ENCODE data around the gene IGFLR1. TPM values are rescaled to one million over a fixed set of nuclear protein-coding genes. Genes with fewer than 3 reads are reported as not detected.

Gene IGFLR1
- total and polyA plus RNA-seq, 4 experiments from 2014 or later: 93.9 to 124 (median 109) TPM

DNA sequence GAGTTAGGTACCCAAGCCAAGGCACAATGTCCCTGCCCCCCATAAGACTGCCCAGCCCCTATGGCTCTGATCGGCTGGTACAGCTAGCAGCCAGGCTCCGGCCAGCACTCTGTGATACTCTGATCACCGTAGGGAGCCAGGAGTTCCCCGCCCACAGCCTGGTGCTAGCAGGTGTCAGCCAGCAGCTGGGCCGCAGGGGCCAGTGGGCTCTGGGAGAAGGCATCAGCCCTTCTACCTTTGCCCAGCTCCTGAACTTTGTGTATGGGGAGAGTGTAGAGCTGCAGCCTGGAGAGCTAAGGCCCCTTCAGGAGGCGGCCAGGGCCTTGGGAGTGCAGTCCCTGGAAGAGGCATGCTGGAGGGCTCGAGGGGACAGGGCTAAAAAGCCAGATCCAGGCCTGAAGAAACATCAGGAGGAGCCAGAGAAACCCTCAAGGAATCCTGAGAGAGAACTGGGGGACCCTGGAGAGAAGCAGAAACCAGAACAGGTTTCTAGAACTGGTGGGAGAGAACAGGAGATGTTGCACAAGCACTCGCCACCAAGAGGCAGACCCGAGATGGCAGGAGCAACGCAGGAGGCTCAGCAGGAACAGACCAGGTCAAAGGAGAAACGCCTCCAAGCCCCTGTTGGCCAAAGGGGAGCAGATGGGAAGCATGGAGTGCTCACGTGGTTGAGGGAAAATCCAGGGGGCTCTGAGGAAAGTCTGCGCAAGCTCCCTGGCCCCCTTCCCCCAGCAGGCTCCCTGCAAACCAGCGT is 27.5 kb downstream of the IGFLR1 start:
- peaks cover 0 to 5% of the 10 kb centered on the region in 2 donors for H3K36me3 Mint-ChIP-seq
- peaks cover 49 to 82% (median 65%) of the 10 kb centered on the region in 4 donors for H3K4me1 Mint-ChIP-seq
- H3K4me3 Mint-ChIP-seq: peak overlapping the region; percentile 48 to 82 (median 66)
- CTCF ChIA-PET (ENCODE audit: partially characterized antibody): interaction anchor here (0.6 to 6.0 kb wide), 6 partner anchors 11 to 55 kb away, joined by 3 to 54 read pairs (median 4); partner anchors contain the start of gene LIN37
- peak overlapping the region; percentile 63 for H3K27ac ChIP-seq (ENCODE audit: low read depth, low read length)
- DNase-seq: no peak
- H3K27me3 Mint-ChIP-seq: no peaks in the 10 kb centered on the region
- H3K4me1 ChIP-seq (ENCODE audit: insufficient read depth, low read length): peaks cover 78% of the 10 kb centered on the region
- H3K4me3 ChIP-seq (ENCODE audit: low read length in 2 of 2): no peak overlapping the region
- POLR2A ChIA-PET (ENCODE audit: partially characterized antibody): interaction anchor here (1.2 to 6.3 kb wide), 4 partner anchors 12 to 30 kb away, joined by 3 to 61 read pairs (median 8); partner anchors contain the start of genes PSENEN, U2AF1L4 and ZBTB32
- H3K9me3 ChIP-seq (ENCODE audit: control insufficient read depth in 1 of 2, low read length in 2 of 2): no peaks in the 10 kb centered on the region
- peaks cover 0 to 1% (median 0%) of the 10 kb centered on the region in 8 donors for H3K9me3 Mint-ChIP-seq
- H3K27ac Mint-ChIP-seq: peak overlapping the region; percentile 38 to 98 (median 91)
- intact Hi-C loops (cut with micrococcal nuclease): no loop called here
- no peaks in the 10 kb centered on the region for H3K27me3 ChIP-seq (ENCODE audit: insufficient read depth, low read length)
- no peaks in the 10 kb centered on the region for H3K36me3 ChIP-seq (ENCODE audit: insufficient read depth, low read length)

- ChIA-PET CTCF (ENCODE audit: partially characterized antibody) (interaction anchor here (1.0 to 6.0 kb wide), 4 partner anchors 12 to 20 kb away, joined by 3 to 54 read pairs (median 12); no protein-coding TSS in a partner anchor), POLR2A (ENCODE audit: partially characterized antibody) (interaction anchor here (0.7 to 6.3 kb wide), 3 partner anchors 11 to 220 kb away, joined by 3 to 61 read pairs (median 8); partner anchors contain the start of genes PSENEN, U2AF1L4 and ZBTB32)
- H3K4me3 ChIP-seq (ENCODE audit: low read length in 2 of 2): no peak overlapping the region
- H3K36me3 Mint-ChIP-seq: peaks cover 0 to 5% of the 10 kb centered on the region in 2 donors
- peaks cover 45 to 75% (median 59%) of the 10 kb centered on the region in 4 donors for H3K4me1 Mint-ChIP-seq
- H3K27ac ChIP-seq (ENCODE audit: low read depth, low read length): peak overlapping the region; percentile 63
- peaks cover 0 to 1% (median 0%) of the 10 kb centered on the region in 8 donors for H3K9me3 Mint-ChIP-seq
- no peaks in the 10 kb centered on the region for H3K9me3 ChIP-seq (ENCODE audit: control insufficient read depth in 1 of 2, low read length in 2 of 2)
- H3K4me1 ChIP-seq (ENCODE audit: insufficient read depth, low read length): peaks cover 70% of the 10 kb centered on the region
- peak overlapping the region in 6 of 8 donors; percentile 25 to 83 (median 52) for H3K4me3 Mint-ChIP-seq
- intact Hi-C loops (cut with micrococcal nuclease): no loop called here
- H3K27ac Mint-ChIP-seq: peak overlapping the region; percentile 64 to 98 (median 92)
- no peak for DNase-seq
- no peaks in the 10 kb centered on the region for H3K36me3 ChIP-seq (ENCODE audit: insufficient read depth, low read length)
- no peaks in the 10 kb centered on the region for H3K27me3 ChIP-seq (ENCODE audit: insufficient read depth, low read length)
- H3K27me3 Mint-ChIP-seq: no peaks in the 10 kb centered on the region
These were observed 28.3 kb downstream of the IGFLR1 start for GRCh38 chr19:35713904-35714495.

DNA sequence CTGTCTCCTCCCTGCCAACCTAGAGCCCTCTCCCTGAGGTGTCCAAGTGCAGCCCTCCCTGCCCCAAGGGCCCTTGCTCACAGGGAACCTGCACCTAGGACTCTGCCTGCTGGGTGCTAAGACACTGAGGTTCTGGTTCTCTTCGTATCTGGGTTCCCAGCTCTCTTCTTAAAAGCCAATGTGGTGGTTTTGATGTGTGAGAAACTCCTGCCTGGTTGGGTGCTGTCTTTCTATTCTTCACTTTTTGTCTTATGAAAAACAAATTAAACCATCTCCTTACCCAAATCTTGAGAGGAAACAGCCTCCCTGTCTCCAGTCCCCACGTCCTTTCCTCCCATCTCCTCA is 28.8 kb downstream of the IGFLR1 start:
- Histone ChIP-seq H3K9me3 (ENCODE audit: control insufficient read depth in 1 of 2, low read length in 2 of 2) (no peaks in the 10 kb centered on the region), H3K36me3 (ENCODE audit: insufficient read depth, low read length) (no peaks in the 10 kb centered on the region), H3K4me3 (ENCODE audit: low read length in 2 of 2) (no peak overlapping the region), H3K27me3 (ENCODE audit: insufficient read depth, low read length) (no peaks in the 10 kb centered on the region), H3K4me1 (ENCODE audit: insufficient read depth, low read length) (peaks cover 66% of the 10 kb centered on the region), H3K27ac (ENCODE audit: low read depth, low read length) (peak overlapping the region; percentile 63)
- peak overlapping the region; percentile 44 to 98 (median 92) for H3K27ac Mint-ChIP-seq
- peak in 2 of 5 donors; percentile 15 to 30 for DNase-seq
- H3K4me1 Mint-ChIP-seq: peaks cover 43 to 70% (median 54%) of the 10 kb centered on the region in 4 donors
- intact Hi-C loops (cut with micrococcal nuclease): no loop called here
- peaks cover 0 to 1% (median 0%) of the 10 kb centered on the region in 8 donors for H3K9me3 Mint-ChIP-seq
- peak overlapping the region; percentile 6 to 83 (median 60) for H3K4me3 Mint-ChIP-seq
- POLR2A ChIA-PET (ENCODE audit: partially characterized antibody): interaction anchor here (0.7 to 6.3 kb wide), 4 partner anchors 11 to 221 kb away, joined by 3 to 61 read pairs (median 6); partner anchors contain the start of genes PSENEN, U2AF1L4 and ZBTB32
- peaks cover 0 to 3% of the 10 kb centered on the region in 2 donors for H3K36me3 Mint-ChIP-seq
- H3K27me3 Mint-ChIP-seq: no peaks in the 10 kb centered on the region
- CTCF ChIA-PET (ENCODE audit: partially characterized antibody): interaction anchor here (3.1 to 6.0 kb wide), 2 partner anchors 16 to 20 kb away, joined by 10 to 54 read pairs; no protein-coding TSS in a partner anchor

- Mint-ChIP-seq H3K4me3 (peak overlapping the region; percentile 35 to 83 (median 64)), H3K9me3 (peaks cover 0 to 1% (median 0%) of the 10 kb centered on the region in 8 donors), H3K4me1 (peaks cover 42 to 68% (median 54%) of the 10 kb centered on the region in 4 donors), H3K27me3 (no peaks in the 10 kb centered on the region), H3K27ac (peak overlapping the region; percentile 88 to 98 (median 92)), H3K36me3 (peaks cover 0 to 3% of the 10 kb centered on the region in 2 donors)
- Histone ChIP-seq H3K4me1 (ENCODE audit: insufficient read depth, low read length) (peaks cover 66% of the 10 kb centered on the region), H3K9me3 (ENCODE audit: control insufficient read depth in 1 of 2, low read length in 2 of 2) (no peaks in the 10 kb centered on the region), H3K4me3 (ENCODE audit: low read length in 2 of 2) (no peak overlapping the region), H3K27ac (ENCODE audit: low read depth, low read length) (peak overlapping the region; percentile 63), H3K27me3 (ENCODE audit: insufficient read depth, low read length) (no peaks in the 10 kb centered on the region), H3K36me3 (ENCODE audit: insufficient read depth, low read length) (no peaks in the 10 kb centered on the region)
- ChIA-PET CTCF (ENCODE audit: partially characterized antibody) (interaction anchor here (3.1 to 6.0 kb wide), 2 partner anchors 16 to 19 kb away, joined by 10 to 54 read pairs; no protein-coding TSS in a partner anchor), POLR2A (ENCODE audit: partially characterized antibody) (interaction anchor here (0.7 to 6.3 kb wide), 5 partner anchors 9 to 221 kb away, joined by 3 to 61 read pairs (median 3); partner anchors contain the start of genes PSENEN, U2AF1L4 and ZBTB32)
- intact Hi-C loops (cut with micrococcal nuclease): no loop called here
- DNase-seq: peak; percentile 42 to 75 (median 52)
These were observed 29.4 kb downstream of the IGFLR1 start for GRCh38 chr19:35712567-35713505.

DNA sequence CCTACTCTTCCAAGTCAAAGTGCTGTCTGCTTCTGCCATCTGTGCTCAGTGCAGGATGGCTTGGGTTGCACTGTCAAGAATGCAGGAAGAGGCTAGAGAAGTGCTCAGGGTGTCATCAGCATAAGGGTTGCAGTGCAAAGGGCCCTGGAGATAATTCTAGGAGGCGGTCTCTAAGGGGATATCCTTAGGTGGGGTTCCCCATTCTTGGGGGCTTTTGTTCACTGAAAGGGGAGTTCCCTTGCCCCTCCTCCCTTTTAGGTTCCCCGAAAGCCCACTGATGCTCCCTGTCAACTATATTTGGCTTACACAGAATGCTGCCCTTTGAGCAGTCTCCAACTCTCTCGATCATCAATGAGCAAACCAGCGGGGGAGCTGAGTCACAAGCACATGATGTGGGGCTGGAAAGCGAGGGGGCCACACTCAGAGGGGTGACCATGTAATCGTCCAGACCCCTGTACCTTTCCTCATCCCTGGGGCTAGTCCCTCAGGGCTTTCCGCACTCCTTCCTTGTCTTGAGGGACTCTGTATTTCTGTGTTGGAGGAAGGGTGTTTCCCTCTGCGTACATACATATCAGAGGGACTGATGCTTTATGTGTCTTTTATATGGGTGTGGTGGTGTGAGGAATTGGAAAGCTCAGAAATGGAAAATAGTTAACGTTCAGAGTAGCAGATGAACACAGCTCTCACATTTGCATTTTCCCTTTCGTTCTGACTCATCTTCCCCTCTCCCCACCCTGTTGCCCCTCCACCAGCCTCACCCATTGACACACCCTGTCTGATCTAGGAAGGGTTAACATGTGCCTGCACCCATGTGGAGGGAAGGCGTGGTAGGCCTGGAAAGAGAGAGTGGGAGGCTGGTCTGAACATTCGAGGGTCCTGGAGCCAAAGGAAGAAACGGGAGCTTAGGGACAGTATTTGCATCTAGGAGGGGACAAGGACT is 31.2 kb downstream of the IGFLR1 start:
- H3K27ac ChIP-seq (ENCODE audit: low read depth, low read length): peak overlapping the region; percentile 40
- Mint-ChIP-seq H3K36me3 (no peaks in the 10 kb centered on the region), H3K9me3 (peaks cover 0 to 1% (median 0%) of the 10 kb centered on the region in 8 donors), H3K4me3 (peak overlapping the region in 3 of 8 donors; percentile 21 to 67 (median 57)), H3K27ac (peak overlapping the region; percentile 59 to 83 (median 74)), H3K4me1 (peaks cover 35 to 56% (median 47%) of the 10 kb centered on the region in 4 donors), H3K27me3 (no peaks in the 10 kb centered on the region)
- H3K4me3 ChIP-seq (ENCODE audit: low read length in 2 of 2): peak overlapping the region in 1 of 2 donors; percentile 11
- CTCF ChIA-PET (ENCODE audit: partially characterized antibody): interaction anchor here (3.1 to 6.0 kb wide), 2 partner anchors 14 to 17 kb away, joined by 10 to 54 read pairs; no protein-coding TSS in a partner anchor
- peaks cover 60% of the 10 kb centered on the region for H3K4me1 ChIP-seq (ENCODE audit: insufficient read depth, low read length)
- DNase-seq: peak in 2 of 5 donors; percentile 5 to 58
- no peaks in the 10 kb centered on the region for H3K9me3 ChIP-seq (ENCODE audit: control insufficient read depth in 1 of 2, low read length in 2 of 2)
- H3K27me3 ChIP-seq (ENCODE audit: insufficient read depth, low read length): no peaks in the 10 kb centered on the region
- intact Hi-C loops (cut with micrococcal nuclease): no loop called here
- POLR2A ChIA-PET (ENCODE audit: partially characterized antibody): interaction anchor here (0.6 to 6.3 kb wide), 2 partner anchors 8 to 327 kb away, joined by 3 to 61 read pairs; partner anchors contain the start of gene ZBTB32
- no peaks in the 10 kb centered on the region for H3K36me3 ChIP-seq (ENCODE audit: insufficient read depth, low read length)

All from CD4-positive, alpha-beta memory T cell (primary cell).